NOMO-1 (cell line): ENCODE measurements around the gene CFD.
"Not testable (repeated sequence)": the region's sequence is repeated elsewhere in the genome, so short reads cannot be mapped to it uniquely, and the experiment has no call there.

Experiments
- DNase-seq, 2 experiments: peaks; one replicate each; lab custom pipeline; 2025; ENCODE audit not compliant: unreplicated experiment in 2 of 2; lab: John Stamatoyannopoulos, UW

Gene CFD

GRCh38 chr19:887072-887471, 27.6 kb downstream of the CFD start:
- no peak for DNase-seq

GRCh38 chr19:887599-887998, 28.1 kb downstream of the CFD start:
- DNase-seq: no peak

- DNase-seq: no peak
These were observed 29.3 kb downstream of the CFD start for GRCh38 chr19:888581-889385.

GRCh38 chr19:889662-890295, 30.3 kb downstream of the CFD start:
- no peak for DNase-seq

- no peak for DNase-seq
These were observed 31.4 kb downstream of the CFD start for GRCh38 chr19:890831-891230.

- DNase-seq: not testable (repeated sequence)
These were observed 32.1 kb downstream of the CFD start for GRCh38 chr19:891421-892200.

GRCh38 chr19:892243-892893, 32.9 kb downstream of the CFD start:
- DNase-seq: no peak

- DNase-seq: peak; percentile 84 to 94
These were observed 33.6 kb downstream of the CFD start, which contains the start of the genes MED16 and RNU6-9 for GRCh38 chr19:892894-893689. Gene MED16 (minus strand): TSS chr19:893187. CDS start chr19:891131, 2,056 bp downstream. Gene RNU6-9 (plus strand): TSS chr19:893484.

- no peak for DNase-seq
These were observed 37.0 kb downstream of the CFD start for GRCh38 chr19:896434-896833.

GRCh38 chr19:896999-897398, 37.5 kb downstream of the CFD start:
- no peak for DNase-seq

- no peak for DNase-seq
These were observed 38.1 kb downstream of the CFD start for GRCh38 chr19:897442-898039.

GRCh38 chr19:898663-899062, 39.2 kb downstream of the CFD start:
- no peak for DNase-seq

GRCh38 chr19:899336-900042, 40.0 kb downstream of the CFD start:
- DNase-seq: no peak

GRCh38 chr19:900043-900301, 40.5 kb downstream of the CFD start:
- no peak for DNase-seq

GRCh38 chr19:900302-901111, 41.0 kb downstream of the CFD start:
- DNase-seq: no peak

GRCh38 chr19:901216-902092, 42.0 kb downstream of the CFD start:
- DNase-seq: no peak

- no peak for DNase-seq
These were observed 42.6 kb downstream of the CFD start for GRCh38 chr19:902093-902370.
